B cell (primary cell): ENCODE measurements around the gene TCF12. TPM values are rescaled to one million over a fixed set of nuclear protein-coding genes. Genes with fewer than 3 reads are reported as not detected.

Source experiments
- ATAC-seq: fragments of 200-7000 bp; cut with Tn5 transposase; one replicate; pipeline ENCODE4 v1.10.0; 2021; ENCODE audit warnings: low read depth, mild to moderate bottlenecking, moderate number of reproducible peaks, moderate library complexity
- CTCF ChIA-PET: fragments of 350-600 bp; sonication (Branson Sonifier 250); formaldehyde crosslinking; loops from one replicate; lab custom pipeline; 2021; ENCODE audit warnings: antibody characterized with exemption, inconsistent platforms; lab: Charles Lee
- POLR2A ChIA-PET: fragments of 350-600 bp; sonication (Branson Sonifier 250); formaldehyde crosslinking; loops from one replicate; lab custom pipeline; 2021; ENCODE audit warnings: antibody characterized with exemption; lab: Charles Lee
- DNase-seq: peaks from one replicate; pipeline ENCODE4 v3.0.0; 2013
- H2AFZ ChIP-seq: 2 replicates; pipeline ENCODE4 v1.6.1; 2012; ENCODE audit warnings: mild to moderate bottlenecking, low read depth, low read length; ENCODE audit not compliant: insufficient read depth, poor library complexity, severe bottlenecking
- H3K27ac ChIP-seq, 2 donors: 1 replicate in 1 of 2; 2 replicates in 1 of 2; pipeline ENCODE4 v1.5.1; 2012 to 2013; ENCODE audit warnings: low read length in 2 of 2, mild to moderate bottlenecking in 2 of 2, moderate library complexity in 1 of 2
- H3K27me3 ChIP-seq, 4 experiments: fragments of 200-600 bp in 1 of 4; sonication (generic) in 1 of 4; replicated peaks in 1 of 4; 1 replicate in 2 of 4; 2 replicates in 2 of 4; pipeline versions ENCODE4 v1.6.1 to v1.7.0; 2013 to 2016; ENCODE audit warnings: low read length in 3 of 4, mild to moderate bottlenecking in 2 of 4, mixed read lengths in 1 of 4, moderate library complexity in 1 of 4; ENCODE audit not compliant: insufficient read depth in 4 of 4, control insufficient read depth in 3 of 4; ENCODE audit errors: control extremely low read depth in 1 of 4
- H3K36me3 ChIP-seq, 2 experiments: replicated peaks in 1 of 2; 1 replicate in 1 of 2; 2 replicates in 1 of 2; pipeline versions ENCODE4 v1.6.1 to v1.7.1; 2013; ENCODE audit warnings: low read length in 1 of 2; ENCODE audit not compliant: insufficient read depth in 2 of 2, control insufficient read depth in 1 of 2; ENCODE audit errors: control extremely low read depth in 1 of 2, extremely low read depth in 1 of 2
- H3K4me1 ChIP-seq, 2 donors: fragments of 200-600 bp in 1 of 2; sonication (generic) in 1 of 2; 1 replicate in 1 of 2; 2 replicates in 1 of 2; pipeline versions ENCODE4 v1.5.1 to v1.6.1; 2013 to 2017; ENCODE audit warnings: low read length in 2 of 2; ENCODE audit not compliant: control insufficient read depth in 2 of 2, insufficient read depth in 2 of 2
- H3K4me2 ChIP-seq: replicated peaks from 2 replicates; pipeline ENCODE3; 2012; ENCODE audit warnings: mild to moderate bottlenecking, low read depth, low read length; ENCODE audit not compliant: poor library complexity, severe bottlenecking
- H3K4me3 ChIP-seq, 5 experiments: fragments of 200-600 bp in 1 of 5; sonication (generic) in 1 of 5; 1 replicate in 3 of 5; 2 replicates in 2 of 5; pipeline versions ENCODE4 v1.5.1 to v1.7.0; 2011 to 2016; ENCODE audit warnings: low read length in 4 of 5, mild to moderate bottlenecking in 4 of 5, low read depth in 2 of 5, control low read depth in 1 of 5, moderate library complexity in 1 of 5; ENCODE audit not compliant: insufficient read depth in 1 of 5; ENCODE audit errors: control extremely low read depth in 1 of 5, extremely low read depth in 1 of 5
- H3K79me2 ChIP-seq: fragments of 200-600 bp; sonication (generic); one replicate; pipeline ENCODE4 v1.6.0; 2016; ENCODE audit warnings: low read length; ENCODE audit not compliant: control insufficient read depth, insufficient read depth
- H3K9ac ChIP-seq: fragments of 200-600 bp; sonication (generic); 2 replicates; pipeline ENCODE4 v1.6.1; 2017; ENCODE audit warnings: mild to moderate bottlenecking, low read length, moderate library complexity
- H3K9me3 ChIP-seq, 3 donors: one replicate each; pipeline versions ENCODE4 v1.6.1 to v1.7.1; 2013; ENCODE audit warnings: low read length in 2 of 3; ENCODE audit not compliant: control insufficient read depth in 2 of 3, insufficient read depth in 1 of 3; ENCODE audit errors: control extremely low read depth in 1 of 3
- H4K20me1 ChIP-seq: 2 replicates; pipeline ENCODE4 v1.6.0; 2012; ENCODE audit warnings: mild to moderate bottlenecking, low read length; ENCODE audit not compliant: insufficient read depth, control insufficient read depth, poor library complexity, severe bottlenecking
- H3K27ac Mint-ChIP-seq: one replicate; pipeline ENCODE4 v1.8.0; 2021; ENCODE audit warnings: mixed read lengths
- H3K27me3 Mint-ChIP-seq: one replicate; pipeline ENCODE4 v1.8.0; 2021; ENCODE audit warnings: mixed read lengths
- H3K4me1 Mint-ChIP-seq: one replicate; pipeline ENCODE4 v1.8.0; 2021; ENCODE audit warnings: mixed read lengths
- H3K4me3 Mint-ChIP-seq: one replicate; pipeline ENCODE4 v1.8.0; 2021; ENCODE audit warnings: mixed read lengths
- H3K9me3 Mint-ChIP-seq: one replicate; pipeline ENCODE4 v1.8.0; 2022; ENCODE audit warnings: mixed read lengths; ENCODE audit not compliant: insufficient read depth
- CTCF ChIP-seq: fragments of 200-600 bp; IDR thresholded peaks from one replicate; pipeline ENCODE4 v1.8.0; 2022; ENCODE audit warnings: antibody characterized with exemption, mild to moderate bottlenecking
- EZH2 ChIP-seq: IDR thresholded peaks from 2 replicates; pipeline ENCODE4 v1.6.1; 2012; ENCODE audit warnings: borderline replicate concordance, low read depth, mild to moderate bottlenecking, moderate library complexity, low read length; ENCODE audit not compliant: insufficient read depth, poor library complexity, severe bottlenecking
- WGBS: methylation state at CpG from one replicate; pipeline ENCODE4 v1.1.5; 2013; ENCODE audit warnings: missing lambda C conversion rate; ENCODE audit not compliant: insufficient coverage; 5-methylcytosine and 5-hydroxymethylcytosine counted together
- intact Hi-C: fragments of 100-400 bp; cut with micrococcal nuclease; formaldehyde crosslinking; loops from one replicate; pipeline ENCODE4 v1.10.0; 2022
- polyA plus RNA-seq: library from polyadenylated mRNA; depleted of rRNA; stranded (reverse); fragments of >200 nt; gene quantifications from 2 replicates; pipeline ENCODE4 v1.2.3, GENCODE V29; 2012
- total RNA-seq, 2 donors: library from RNA; stranded (reverse); fragments of 120-200 nt in 1 of 2; gene quantifications; 1 replicate in 1 of 2; 2 replicates in 1 of 2; pipeline versions ENCODE4 v1.2.3 to v1.2.4, GENCODE V29; 2013 to 2022

Gene TCF12
- total and polyA plus RNA-seq, 2 donors (not counting 1 experiment from before 2014, with no cell fraction given), result 27.1 to 131 TPM

- H3K36me3 ChIP-seq, result no peaks in the 10 kb centered on the region
- DNase-seq (no peak), ATAC-seq (no peak)
- 100% methylated on average over 1 of the region's 3 CpGs for WGBS
- H3K27ac ChIP-seq, result no peak overlapping the region
- intact Hi-C loops, result no loop called here
- H3K27me3 ChIP-seq, result no peaks in the 10 kb centered on the region
- ChIA-PET POLR2A (interaction anchor here (0.6 kb wide), 1 partner anchor 30 kb away, joined by 6 read pairs; no protein-coding TSS in a partner anchor), CTCF (interaction anchor here (1.1 kb wide), 1 partner anchor 10 kb away, joined by 3 read pairs; no protein-coding TSS in a partner anchor)
- H3K4me3 ChIP-seq, result no peak overlapping the region
- no peak overlapping the region for H3K4me2 ChIP-seq
- no peak overlapping the region for H3K9ac ChIP-seq
- no peaks in the 10 kb centered on the region for H3K27me3 Mint-ChIP-seq
- H3K79me2 ChIP-seq, result peaks cover 50% of the 10 kb centered on the region
- no peak for TF ChIP-seq EZH2
- TF ChIP-seq CTCF, result no peak
- peaks cover 0 to 20% of the 10 kb centered on the region in 2 donors for H3K4me1 ChIP-seq
- no peak overlapping the region for H2AFZ ChIP-seq
- H3K4me1 Mint-ChIP-seq, result peaks cover 45% of the 10 kb centered on the region
- peaks cover 39% of the 10 kb centered on the region for H4K20me1 ChIP-seq
- H3K27ac Mint-ChIP-seq, result no peak overlapping the region
- H3K4me3 Mint-ChIP-seq, result no peak overlapping the region
- no peaks in the 10 kb centered on the region for H3K9me3 Mint-ChIP-seq
- no peaks in the 10 kb centered on the region for H3K9me3 ChIP-seq
Measured at GRCh38 chr15:56980473-56980872, 62.0 kb downstream of the TCF12 start.

GRCh38 chr15:56981160-56981559, 62.7 kb downstream of the TCF12 start:
- Histone ChIP-seq H3K4me1 (peaks cover 0 to 27% of the 10 kb centered on the region in 2 donors), H3K27me3 (no peaks in the 10 kb centered on the region), H3K9ac (no peak overlapping the region), H3K4me3 (no peak overlapping the region), H2AFZ (no peak overlapping the region), H3K27ac (no peak overlapping the region), H3K79me2 (peaks cover 54% of the 10 kb centered on the region), H3K4me2 (no peak overlapping the region), H4K20me1 (peaks cover 46% of the 10 kb centered on the region), H3K9me3 (no peaks in the 10 kb centered on the region), H3K36me3 (no peaks in the 10 kb centered on the region)
- Mint-ChIP-seq H3K4me3 (no peak overlapping the region), H3K9me3 (no peaks in the 10 kb centered on the region), H3K4me1 (peaks cover 46% of the 10 kb centered on the region), H3K27me3 (no peaks in the 10 kb centered on the region), H3K27ac (no peak overlapping the region)
- no peak for TF ChIP-seq CTCF
- DNase-seq (no peak), ATAC-seq (no peak)
- CTCF ChIA-PET, result no interaction called here
- 100% methylated on average over 2 of the region's 3 CpGs for WGBS
- POLR2A ChIA-PET, result no interaction called here
- intact Hi-C loops, result no loop called here
